B cell (primary cell): Measurements from ENCODE around the gene UNC5B.

Experiments used
- EZH2 ChIP-seq: IDR thresholded peaks from 2 replicates; pipeline ENCODE4 v1.6.1; 2012; ENCODE audit warnings: borderline replicate concordance, low read depth, mild to moderate bottlenecking, moderate library complexity, low read length; ENCODE audit not compliant: insufficient read depth, poor library complexity, severe bottlenecking
- TF ChIP-seq, protein P1 (sequence below): fragments of 200-600 bp; IDR thresholded peaks from one replicate; pipeline ENCODE4 v1.8.0; 2022; ENCODE audit warnings: antibody characterized with exemption, mild to moderate bottlenecking

DNA sequence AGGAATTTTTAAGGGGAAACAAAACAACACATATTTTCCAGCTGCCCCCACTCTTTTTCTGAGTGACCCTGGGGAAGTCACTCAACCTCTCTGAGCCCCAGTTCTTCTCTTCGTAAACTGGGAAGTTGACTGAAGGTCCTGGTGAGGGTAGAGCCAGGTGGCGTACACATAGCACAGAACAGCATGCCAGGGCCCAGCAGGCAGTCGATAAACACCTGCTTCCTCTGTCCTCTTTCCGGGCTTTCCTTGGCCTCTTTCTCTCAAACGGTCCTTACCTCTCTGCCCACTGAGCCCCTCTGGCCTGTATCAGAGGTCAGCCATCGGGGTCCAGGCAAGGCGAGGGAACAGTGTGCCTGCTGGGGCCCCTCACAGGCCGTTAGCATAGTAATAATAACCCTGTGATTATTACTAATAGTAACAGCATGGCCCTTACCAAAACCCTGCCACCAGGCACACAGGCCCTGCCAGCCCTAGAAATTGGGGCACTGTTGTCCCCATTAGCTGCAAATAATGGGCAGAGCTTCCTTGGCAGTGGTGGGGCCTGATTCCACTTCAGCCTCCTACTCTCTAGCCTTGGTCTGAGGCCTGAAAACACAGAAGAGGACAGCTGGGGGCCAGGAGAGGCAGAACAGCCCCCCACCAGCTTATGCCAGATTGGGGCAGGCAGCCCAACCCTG, 69.4 kb downstream of the UNC5B start:
- TF ChIP-seq, protein P1, sequence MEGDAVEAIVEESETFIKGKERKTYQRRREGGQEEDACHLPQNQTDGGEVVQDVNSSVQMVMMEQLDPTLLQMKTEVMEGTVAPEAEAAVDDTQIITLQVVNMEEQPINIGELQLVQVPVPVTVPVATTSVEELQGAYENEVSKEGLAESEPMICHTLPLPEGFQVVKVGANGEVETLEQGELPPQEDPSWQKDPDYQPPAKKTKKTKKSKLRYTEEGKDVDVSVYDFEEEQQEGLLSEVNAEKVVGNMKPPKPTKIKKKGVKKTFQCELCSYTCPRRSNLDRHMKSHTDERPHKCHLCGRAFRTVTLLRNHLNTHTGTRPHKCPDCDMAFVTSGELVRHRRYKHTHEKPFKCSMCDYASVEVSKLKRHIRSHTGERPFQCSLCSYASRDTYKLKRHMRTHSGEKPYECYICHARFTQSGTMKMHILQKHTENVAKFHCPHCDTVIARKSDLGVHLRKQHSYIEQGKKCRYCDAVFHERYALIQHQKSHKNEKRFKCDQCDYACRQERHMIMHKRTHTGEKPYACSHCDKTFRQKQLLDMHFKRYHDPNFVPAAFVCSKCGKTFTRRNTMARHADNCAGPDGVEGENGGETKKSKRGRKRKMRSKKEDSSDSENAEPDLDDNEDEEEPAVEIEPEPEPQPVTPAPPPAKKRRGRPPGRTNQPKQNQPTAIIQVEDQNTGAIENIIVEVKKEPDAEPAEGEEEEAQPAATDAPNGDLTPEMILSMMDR = no peak
- no peak for TF ChIP-seq EZH2
